ENCODE results near the gene REPS2. TPM values are rescaled to one million over a fixed set of nuclear protein-coding genes. Genes with fewer than 3 reads are reported as not detected.

The REPS2 gene
- total RNA-seq, 1 experiment from 2014 or later = 0.04 TPM

DNA sequence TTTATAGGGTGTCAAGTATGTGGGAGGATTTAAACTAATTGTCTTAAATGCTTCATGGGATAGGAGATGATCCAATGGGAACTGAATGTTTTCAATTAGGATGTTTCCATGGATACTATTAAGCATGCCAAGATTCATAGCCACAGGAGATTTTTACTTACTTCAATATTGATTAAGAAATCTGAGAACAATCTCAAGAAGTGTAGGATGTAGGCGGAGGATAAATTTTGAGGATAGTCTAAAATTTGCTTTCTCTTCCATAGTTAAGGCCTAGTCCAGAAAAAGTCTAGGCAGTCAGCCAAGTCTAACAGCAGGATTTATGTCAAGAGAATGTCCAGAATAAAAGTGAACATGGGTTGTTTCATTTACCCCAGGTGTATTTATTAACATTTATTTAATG lies 32.8 kb downstream of the REPS2 start:
- no peak for TF ChIP-seq EZH2 (IDR thresholded peaks at IDR 0.05; ENCODE audit: borderline replicate concordance, low read depth, low read length, poor library complexity, severe bottlenecking)
- H3K4me3 ChIP-seq (ENCODE audit: low read depth, low read length, poor library complexity, severe bottlenecking) = no peak overlapping the region
- no peak for DNase-seq (ENCODE audit: low spot score)
- H3K36me3 ChIP-seq (ENCODE audit: insufficient read depth, low read length, poor library complexity, severe bottlenecking) = no peaks in the 10 kb centered on the region
- no peaks in the 10 kb centered on the region for H3K9me3 ChIP-seq (ENCODE audit: low read depth, low read length, poor library complexity, severe bottlenecking)
- POLR2A ChIA-PET (ENCODE audit: low non-redundant PET) = no interaction called here
- BruUV-seq (replicated peaks) = no TSS peak
- intact Hi-C loops (cut with micrococcal nuclease; ENCODE audit: unreplicated experiment) = no loop called here
- peaks cover 15% of the 10 kb centered on the region for H3K27me3 ChIP-seq (replicated peaks; ENCODE audit: insufficient read depth, low read depth, low read length, poor library complexity)
- CTCF ChIA-PET = no interaction called here
- H3K27ac ChIP-seq (ENCODE audit: low read depth, low read length, poor library complexity, severe bottlenecking) = no peak overlapping the region
- H3K4me1 ChIP-seq (ENCODE audit: insufficient read depth, low read length, poor library complexity, severe bottlenecking) = no peaks in the 10 kb centered on the region

GRCh38 chrX:16981209-16981608 lies 34.8 kb downstream of the REPS2 start:
- no peaks in the 10 kb centered on the region for H3K9me3 ChIP-seq (ENCODE audit: low read depth, low read length, poor library complexity, severe bottlenecking)
- intact Hi-C loops (cut with micrococcal nuclease; ENCODE audit: unreplicated experiment) = no loop called here
- no peak overlapping the region for H3K4me3 ChIP-seq (ENCODE audit: low read depth, low read length, poor library complexity, severe bottlenecking)
- DNase-seq (ENCODE audit: low spot score) = no peak
- ChIA-PET CTCF (no interaction called here), POLR2A (ENCODE audit: low non-redundant PET) (no interaction called here)
- BruUV-seq (replicated peaks) = no TSS peak
- no peaks in the 10 kb centered on the region for H3K4me1 ChIP-seq (ENCODE audit: insufficient read depth, low read length, poor library complexity, severe bottlenecking)
- peaks cover 23% of the 10 kb centered on the region for H3K27me3 ChIP-seq (replicated peaks; ENCODE audit: insufficient read depth, low read depth, low read length, poor library complexity)
- H3K27ac ChIP-seq (ENCODE audit: low read depth, low read length, poor library complexity, severe bottlenecking) = no peak overlapping the region
- TF ChIP-seq EZH2 (IDR thresholded peaks at IDR 0.05; ENCODE audit: borderline replicate concordance, low read depth, low read length, poor library complexity, severe bottlenecking) (no peak), CTCF (conservative IDR thresholded peaks at IDR 0.05; ENCODE audit: low read depth, low read length) (no peak)
- no peaks in the 10 kb centered on the region for H3K36me3 ChIP-seq (ENCODE audit: insufficient read depth, low read length, poor library complexity, severe bottlenecking)

GRCh38 chrX:16981980-16982379 lies 35.5 kb downstream of the REPS2 start:
- POLR2A ChIA-PET (ENCODE audit: low non-redundant PET) = no interaction called here
- Histone ChIP-seq H3K4me3 (ENCODE audit: low read depth, low read length, poor library complexity, severe bottlenecking) (no peak overlapping the region), H3K27me3 (replicated peaks; ENCODE audit: insufficient read depth, low read depth, low read length, poor library complexity) (peaks cover 27% of the 10 kb centered on the region), H3K4me1 (ENCODE audit: insufficient read depth, low read length, poor library complexity, severe bottlenecking) (no peaks in the 10 kb centered on the region), H3K36me3 (ENCODE audit: insufficient read depth, low read length, poor library complexity, severe bottlenecking) (no peaks in the 10 kb centered on the region), H3K9me3 (ENCODE audit: low read depth, low read length, poor library complexity, severe bottlenecking) (no peaks in the 10 kb centered on the region), H3K27ac (ENCODE audit: low read depth, low read length, poor library complexity, severe bottlenecking) (no peak overlapping the region)
- no TSS peak for BruUV-seq (replicated peaks)
- DNase-seq (ENCODE audit: low spot score) = no peak
- intact Hi-C loops (cut with micrococcal nuclease; ENCODE audit: unreplicated experiment) = no loop called here
- CTCF ChIA-PET = no interaction called here
- no peak for TF ChIP-seq CTCF (conservative IDR thresholded peaks at IDR 0.05; ENCODE audit: low read depth, low read length)
- TF ChIP-seq EZH2 (IDR thresholded peaks at IDR 0.05; ENCODE audit: borderline replicate concordance, low read depth, low read length, poor library complexity, severe bottlenecking) = no peak

GRCh38 chrX:16983051-16983450 lies 36.6 kb downstream of the REPS2 start:
- BruUV-seq (replicated peaks) = no TSS peak
- intact Hi-C loops (cut with micrococcal nuclease; ENCODE audit: unreplicated experiment) = no loop called here
- H3K9me3 ChIP-seq (ENCODE audit: low read depth, low read length, poor library complexity, severe bottlenecking) = no peaks in the 10 kb centered on the region
- H3K4me3 ChIP-seq (ENCODE audit: low read depth, low read length, poor library complexity, severe bottlenecking) = no peak overlapping the region
- no peak overlapping the region for H3K27ac ChIP-seq (ENCODE audit: low read depth, low read length, poor library complexity, severe bottlenecking)
- ChIA-PET CTCF (no interaction called here), POLR2A (ENCODE audit: low non-redundant PET) (no interaction called here)
- H3K36me3 ChIP-seq (ENCODE audit: insufficient read depth, low read length, poor library complexity, severe bottlenecking) = no peaks in the 10 kb centered on the region
- DNase-seq (ENCODE audit: low spot score) = no peak
- H3K4me1 ChIP-seq (ENCODE audit: insufficient read depth, low read length, poor library complexity, severe bottlenecking) = no peaks in the 10 kb centered on the region
- H3K27me3 ChIP-seq (replicated peaks; ENCODE audit: insufficient read depth, low read depth, low read length, poor library complexity) = peaks cover 27% of the 10 kb centered on the region
- no peak for TF ChIP-seq CTCF (conservative IDR thresholded peaks at IDR 0.05; ENCODE audit: low read depth, low read length)
- TF ChIP-seq EZH2 (IDR thresholded peaks at IDR 0.05; ENCODE audit: borderline replicate concordance, low read depth, low read length, poor library complexity, severe bottlenecking) = no peak

Measured in A673 (cell line).